Endothelial cell of umbilical vein (primary cell): ENCODE data around the gene PPP3CA. TPM values are rescaled to one million over a fixed set of nuclear protein-coding genes. Genes with fewer than 3 reads are reported as not detected.

Experiments used
- BruUV-seq: library from RNA; stranded (reverse); fragments of 400-500 nt; replicated peaks from 2 replicates; lab custom pipeline; 2021; lab: Mats Ljungman, UMichigan
- CTCF ChIA-PET: fragments of 300-600, 350-600 bp; sonication (Branson Sonifier 250); formaldehyde crosslinking; loops from one replicate; lab custom pipeline; 2021; ENCODE audit warnings: antibody characterized with exemption, inconsistent platforms; lab: Charles Lee
- POLR2A ChIA-PET: fragments of 300-600, 350-600 bp; sonication (Branson Sonifier 250); formaldehyde crosslinking; loops from one replicate; lab custom pipeline; 2021; ENCODE audit warnings: antibody characterized with exemption, inconsistent platforms; lab: Charles Lee
- DNase-seq: peaks from one replicate; pipeline ENCODE4 v3.0.0-alpha.2; 2011; ENCODE audit warnings: low read depth, low spot score
- FAIRE-seq: peaks from 2 replicates; lab custom pipeline; 2011; peaks lifted over from hg19 to GRCh38; lab: Jason Lieb, UNC
- H2AFZ ChIP-seq: 2 replicates; pipeline ENCODE4 v1.6.0; 2012; ENCODE audit warnings: low read depth, low read length, control low read depth, inconsistent platforms
- H3K27ac ChIP-seq: 2 replicates; pipeline ENCODE4 v1.5.1; 2011; ENCODE audit warnings: low read depth, mild to moderate bottlenecking, control low read depth, low read length, moderate library complexity; ENCODE audit not compliant: insufficient read depth
- H3K27me3 ChIP-seq, 2 experiments: 2 replicates each; pipeline versions ENCODE4 v1.6.0 to v1.6.1; 2011; ENCODE audit warnings: low read length in 2 of 2, mixed read lengths in 1 of 2; ENCODE audit not compliant: control insufficient read depth in 2 of 2, insufficient read depth in 2 of 2
- H3K36me3 ChIP-seq, 2 experiments: 2 replicates in 1 of 2; 3 replicates in 1 of 2; pipeline ENCODE4 v1.5.1; 2011; ENCODE audit warnings: low read length in 2 of 2, mild to moderate bottlenecking in 1 of 2, moderate library complexity in 1 of 2; ENCODE audit not compliant: control insufficient read depth in 2 of 2, insufficient read depth in 2 of 2; ENCODE audit errors: extremely low read depth in 1 of 2
- H3K4me1 ChIP-seq: 3 replicates; pipeline ENCODE4 v1.5.1; 2011; ENCODE audit warnings: mild to moderate bottlenecking, low read length; ENCODE audit not compliant: control insufficient read depth, insufficient read depth; ENCODE audit errors: extremely low read depth
- H3K4me2 ChIP-seq: 2 replicates; pipeline ENCODE4 v1.6.1; 2011; ENCODE audit warnings: low read length, control low read depth, mixed read lengths; ENCODE audit not compliant: insufficient read depth
- H3K4me3 ChIP-seq, 3 experiments: fragments of 200-600 bp in 1 of 3; sonication (generic), shearing (Covaris generic) in 1 of 3; replicated peaks in 1 of 3; 2 replicates each; pipeline ENCODE4 v1.5.1; 2011 to 2016; ENCODE audit warnings: control low read depth in 3 of 3, low read length in 3 of 3, mild to moderate bottlenecking in 2 of 3, inconsistent platforms in 1 of 3, low read depth in 1 of 3, moderate library complexity in 1 of 3; ENCODE audit not compliant: insufficient read depth in 1 of 3
- H3K79me2 ChIP-seq: 2 replicates; pipeline ENCODE4 v1.6.0; 2012; ENCODE audit warnings: low read length, inconsistent platforms; ENCODE audit not compliant: control insufficient read depth, insufficient read depth
- H3K9ac ChIP-seq: replicated peaks from 2 replicates; pipeline ENCODE3; 2011; ENCODE audit warnings: low read length, control low read depth; ENCODE audit not compliant: insufficient read depth; ENCODE audit errors: extremely low read depth
- H3K9me1 ChIP-seq: replicated peaks from 3 replicates; pipeline ENCODE4 v1.6.0; 2011; ENCODE audit warnings: mild to moderate bottlenecking, low read length; ENCODE audit not compliant: control insufficient read depth, insufficient read depth; ENCODE audit errors: extremely low read depth
- H3K9me3 ChIP-seq: replicated peaks from 2 replicates; pipeline ENCODE4 v1.5.1; 2012; ENCODE audit warnings: low read length, inconsistent platforms; ENCODE audit not compliant: control insufficient read depth, insufficient read depth
- H4K20me1 ChIP-seq: replicated peaks from 2 replicates; pipeline ENCODE3; 2011; ENCODE audit warnings: mild to moderate bottlenecking, low read length; ENCODE audit not compliant: control insufficient read depth, insufficient read depth; ENCODE audit errors: extremely low read depth
- GATA2 ChIP-seq: IDR thresholded peaks from 2 replicates; pipeline ENCODE4 v1.7.0; 2011; ENCODE audit warnings: low read depth, mild to moderate bottlenecking, moderate library complexity, mixed read lengths, low read length; ENCODE audit not compliant: insufficient read length, insufficient read depth
- MYC ChIP-seq: IDR thresholded peaks from one replicate; pipeline ENCODE4 v1.6.1; 2011; ENCODE audit warnings: mild to moderate bottlenecking, low read depth, low read length
- POLR2AphosphoS5 ChIP-seq: IDR thresholded peaks from 2 replicates; pipeline ENCODE4 v1.6.1; 2012; ENCODE audit warnings: low read depth, mild to moderate bottlenecking, control low read depth, low read length, moderate library complexity; ENCODE audit not compliant: insufficient read depth
- dilution Hi-C: fragments of 300-500 bp; cut with MboI; formaldehyde crosslinking; loops from one replicate; pipeline ENCODE4 v1.15.0; 2019; ENCODE audit warnings: low sequenced_read_pairs; ENCODE audit not compliant: extremely low pct_ligation_motif_present
- intact Hi-C: fragments of 100-400 bp; cut with micrococcal nuclease; formaldehyde crosslinking; loops from one replicate; pipeline ENCODE4 v1.10.0; 2022
- polyA plus RNA-seq, 4 experiments: library from polyadenylated mRNA; depleted of rRNA in 3 of 4; stranded (reverse) in 3 of 4; unstranded in 1 of 4; fragments of >200 nt; gene quantifications; 2 replicates each; pipeline versions ENCODE4 v1.2.1 to v1.2.3, GENCODE V29; 2011 to 2012; ENCODE audit warnings: missing spikeins in 1 of 4
- total RNA-seq: library from RNA; stranded (reverse); gene quantifications from 2 replicates; pipeline ENCODE4 v1.2.3, GENCODE V29; 2021
- TF ChIP-seq, protein P1 (sequence below), 2 donors: IDR thresholded peaks; 1 replicate in 1 of 2; 2 replicates in 1 of 2; pipeline ENCODE4 v1.5.1; 2011; ENCODE audit warnings: low read length in 2 of 2, mild to moderate bottlenecking in 2 of 2, moderate library complexity in 2 of 2, control low read depth in 1 of 2, inconsistent platforms in 1 of 2, low read depth in 1 of 2; ENCODE audit not compliant: insufficient read depth in 1 of 2; ENCODE audit errors: extremely low read depth in 1 of 2
- TF ChIP-seq, protein P2 (sequence below): IDR thresholded peaks from 2 replicates; pipeline ENCODE4 v1.6.1; 2011; ENCODE audit not compliant: insufficient read depth, insufficient read length

Gene PPP3CA
- total and polyA plus RNA-seq, 2 donors (not counting 3 experiments of a cell fraction or from before 2014, with no cell fraction given), result 7.0 to 43.3 TPM

DNA sequence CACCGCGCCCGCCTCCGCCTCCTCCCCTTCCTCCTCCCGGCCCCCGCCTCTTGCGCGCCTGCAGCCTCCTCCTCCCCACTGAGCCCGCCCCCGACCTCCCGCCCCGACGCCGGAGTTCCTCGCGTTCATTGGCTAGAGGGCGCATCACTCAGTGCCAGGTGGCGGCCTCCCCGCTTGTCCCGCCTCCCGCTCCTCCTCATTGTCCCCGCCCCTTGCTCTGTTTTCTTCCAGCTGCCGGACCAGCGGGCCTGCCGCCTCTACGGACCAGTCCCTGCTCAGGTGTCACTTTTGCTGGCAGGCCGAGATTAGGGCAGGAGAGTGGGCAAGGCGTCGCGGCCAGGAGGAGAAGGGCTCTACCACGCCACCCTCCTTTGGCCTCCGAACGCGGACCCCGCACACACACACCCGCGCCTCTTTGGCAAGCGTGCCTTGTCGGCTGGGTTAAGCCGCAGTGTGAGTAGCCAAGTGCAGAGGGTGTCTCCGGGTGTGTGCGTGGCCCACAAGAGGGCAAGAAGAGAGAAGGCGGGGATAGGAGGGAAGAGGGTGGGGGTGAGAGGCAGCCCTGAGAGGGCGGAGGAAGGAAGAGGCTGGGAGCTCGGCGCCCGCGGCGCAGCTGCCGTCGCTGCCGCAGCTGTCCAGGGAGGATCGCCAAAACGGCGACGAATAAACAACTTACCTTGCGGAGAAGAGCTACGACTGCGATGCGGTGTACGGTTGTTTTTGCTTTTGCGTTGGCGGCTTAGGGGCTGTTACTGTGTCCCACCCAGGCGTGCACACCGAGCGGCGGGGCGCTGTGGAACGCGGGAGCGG, 436 bp upstream of the PPP3CA start:
- Histone ChIP-seq H3K4me2 (peak overlapping the region; percentile 48), H3K27me3 (no peaks in the 10 kb centered on the region), H3K4me1 (peaks cover 15% of the 10 kb centered on the region), H2AFZ (peak overlapping the region; percentile 86), H3K79me2 (peaks cover 7% of the 10 kb centered on the region), H3K4me3 (peak overlapping the region; percentile 52 to 97 (median 54)), H3K9ac (peak overlapping the region; percentile 72), H4K20me1 (peaks cover 5% of the 10 kb centered on the region), H3K9me1 (no peaks in the 10 kb centered on the region), H3K27ac (peak overlapping the region; percentile 70), H3K9me3 (no peaks in the 10 kb centered on the region), H3K36me3 (no peaks in the 10 kb centered on the region)
- BruUV-seq, result no TSS peak
- CTCF ChIA-PET, result interaction anchor here (0.6 to 3.8 kb wide), 9 partner anchors 9 to 1752 kb away, joined by 3 to 16 read pairs (median 3); partner anchors contain the start of gene BDH2
- DNase-seq (peak; percentile 98), FAIRE-seq (peak; percentile 87)
- TF ChIP-seq MYC, result no peak
- TF ChIP-seq GATA2, result no peak
- TF ChIP-seq, protein P1, sequence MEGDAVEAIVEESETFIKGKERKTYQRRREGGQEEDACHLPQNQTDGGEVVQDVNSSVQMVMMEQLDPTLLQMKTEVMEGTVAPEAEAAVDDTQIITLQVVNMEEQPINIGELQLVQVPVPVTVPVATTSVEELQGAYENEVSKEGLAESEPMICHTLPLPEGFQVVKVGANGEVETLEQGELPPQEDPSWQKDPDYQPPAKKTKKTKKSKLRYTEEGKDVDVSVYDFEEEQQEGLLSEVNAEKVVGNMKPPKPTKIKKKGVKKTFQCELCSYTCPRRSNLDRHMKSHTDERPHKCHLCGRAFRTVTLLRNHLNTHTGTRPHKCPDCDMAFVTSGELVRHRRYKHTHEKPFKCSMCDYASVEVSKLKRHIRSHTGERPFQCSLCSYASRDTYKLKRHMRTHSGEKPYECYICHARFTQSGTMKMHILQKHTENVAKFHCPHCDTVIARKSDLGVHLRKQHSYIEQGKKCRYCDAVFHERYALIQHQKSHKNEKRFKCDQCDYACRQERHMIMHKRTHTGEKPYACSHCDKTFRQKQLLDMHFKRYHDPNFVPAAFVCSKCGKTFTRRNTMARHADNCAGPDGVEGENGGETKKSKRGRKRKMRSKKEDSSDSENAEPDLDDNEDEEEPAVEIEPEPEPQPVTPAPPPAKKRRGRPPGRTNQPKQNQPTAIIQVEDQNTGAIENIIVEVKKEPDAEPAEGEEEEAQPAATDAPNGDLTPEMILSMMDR (IDR thresholded peaks at IDR 0.05; ENCODE audit: extremely low read depth in 1 of 2, insufficient read depth in 1 of 2, low read depth in 1 of 2, low read length in 2 of 2), result peak in 1 of 2 donors; percentile 12
- TF ChIP-seq, protein P2, sequence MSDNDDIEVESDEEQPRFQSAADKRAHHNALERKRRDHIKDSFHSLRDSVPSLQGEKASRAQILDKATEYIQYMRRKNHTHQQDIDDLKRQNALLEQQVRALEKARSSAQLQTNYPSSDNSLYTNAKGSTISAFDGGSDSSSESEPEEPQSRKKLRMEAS, result peak; percentile 2
- TF ChIP-seq POLR2AphosphoS5, result no peak
- intact Hi-C loops, result loop anchor here (1.0 to 5.0 kb wide), 16 partner anchors 9 to 1785 kb away; partner anchors contain the start of genes H2AZ1 and TRMT10A
- dilution Hi-C loops, result no loop called here
- POLR2A ChIA-PET, result interaction anchor here (0.6 to 1.3 kb wide), 4 partner anchors 38 to 961 kb away, joined by 3 to 6 read pairs (median 4); no protein-coding TSS in a partner anchor
